Measurements from ENCODE around the gene GJA3. TPM values are rescaled to one million over a fixed set of nuclear protein-coding genes. Genes with fewer than 3 reads are reported as not detected.

GJA3 gene
- under 0.01 TPM in 2 replicates for total RNA-seq

DNA sequence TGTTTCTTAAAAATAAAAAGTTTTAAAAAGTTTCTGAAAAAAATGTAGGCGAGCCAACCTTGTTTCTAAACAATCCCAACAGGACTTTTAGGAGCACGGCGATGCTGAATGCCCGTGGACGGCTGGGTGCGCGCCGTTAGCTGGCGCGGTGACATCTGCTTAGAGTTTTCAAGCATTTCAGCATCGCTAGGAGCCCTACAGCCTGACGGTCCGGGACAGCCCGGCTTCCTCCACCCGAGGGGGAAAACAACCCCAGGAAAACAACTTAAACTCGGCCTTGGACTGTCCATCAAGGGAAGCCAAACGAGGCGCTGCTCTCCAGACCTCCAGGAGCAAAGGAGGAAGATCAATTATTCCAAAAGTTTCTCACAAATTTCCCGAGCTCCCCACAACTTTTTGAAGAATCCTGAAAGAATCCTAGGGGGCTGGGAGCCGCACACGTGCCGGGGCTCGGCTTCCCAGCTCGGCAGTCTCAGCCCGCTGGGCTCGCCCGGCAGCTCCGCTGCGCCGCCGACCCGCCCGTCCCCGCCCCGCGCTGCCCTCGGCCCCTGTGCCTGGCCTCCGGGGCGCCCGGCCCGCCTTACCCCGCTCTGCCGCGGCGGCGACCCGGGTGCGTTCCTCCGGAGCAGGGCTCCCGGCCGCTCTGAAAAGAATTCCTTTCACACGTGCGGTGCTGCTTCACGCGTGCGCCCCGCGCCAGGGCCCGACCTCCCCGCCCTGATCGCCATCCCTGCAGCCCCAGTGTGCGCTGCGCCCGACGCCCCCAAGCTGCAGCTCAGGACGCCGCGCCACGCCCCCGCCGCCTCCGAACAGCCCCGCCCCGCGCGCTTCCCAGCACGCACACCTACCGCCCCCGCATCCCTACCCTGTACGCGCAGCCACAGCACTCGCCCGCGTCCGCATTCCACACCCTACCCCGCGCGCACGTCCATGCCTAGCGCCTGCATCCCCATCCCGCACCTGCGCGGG is at the start of gene GJA3:
Gene GJA3 (minus strand): TSS at position 747 of the 969 bp plus-strand sequence. CDS start 17,764 bp downstream, outside the sequence.
- Histone ChIP-seq H3K79me2 (ENCODE audit: insufficient read depth, low read length) (no peaks in the 10 kb centered on the region), H3K4me2 (ENCODE audit: insufficient read depth, low read length) (peak within 1 kb of the TSS; percentile 76), H3K4me1 (ENCODE audit: insufficient read depth, low read length) (peaks cover 9% of the 10 kb centered on the region), H3K27me3 (ENCODE audit: insufficient read depth, low read length) (peaks cover 67% of the 10 kb centered on the region), H3K36me3 (ENCODE audit: insufficient read depth, low read length) (no peaks in the 10 kb centered on the region), H3K27ac (ENCODE audit: low read depth, low read length) (no peak within 1 kb of the TSS), H4K20me1 (ENCODE audit: insufficient read depth, low read length) (no peaks in the 10 kb centered on the region), H3K4me3 (ENCODE audit: insufficient read depth, low read length) (peak within 1 kb of the TSS; percentile 60), H3K9me3 (ENCODE audit: low read depth, low read length) (no peaks in the 10 kb centered on the region), H2AFZ (ENCODE audit: low read length) (peak within 1 kb of the TSS; percentile 68)
- DNase-seq (ENCODE audit: insufficient read length, low spot score, missing footprints) = no peak
- TF ChIP-seq CTCF (IDR thresholded peaks at IDR 0.05; ENCODE audit: extremely low read depth, low read depth, low read length) = no peak

GRCh38 chr13:20209948-20210347 is 49.1 kb upstream of the GJA3 start:
- no peak overlapping the region for H3K27ac ChIP-seq (ENCODE audit: low read depth, low read length)
- no peaks in the 10 kb centered on the region for H4K20me1 ChIP-seq (ENCODE audit: insufficient read depth, low read length)
- no peak overlapping the region for H3K4me3 ChIP-seq (ENCODE audit: insufficient read depth, low read length)
- no peak for TF ChIP-seq CTCF (IDR thresholded peaks at IDR 0.05; ENCODE audit: extremely low read depth, low read depth, low read length)
- no peaks in the 10 kb centered on the region for H3K9me3 ChIP-seq (ENCODE audit: low read depth, low read length)
- no peak for DNase-seq (ENCODE audit: insufficient read length, low spot score, missing footprints)
- no peak overlapping the region for H3K4me2 ChIP-seq (ENCODE audit: insufficient read depth, low read length)
- no peaks in the 10 kb centered on the region for H3K79me2 ChIP-seq (ENCODE audit: insufficient read depth, low read length)
- H3K4me1 ChIP-seq (ENCODE audit: insufficient read depth, low read length) = no peaks in the 10 kb centered on the region
- H2AFZ ChIP-seq (ENCODE audit: low read length) = no peak overlapping the region
- H3K36me3 ChIP-seq (ENCODE audit: insufficient read depth, low read length) = no peaks in the 10 kb centered on the region
- peaks cover 24% of the 10 kb centered on the region for H3K27me3 ChIP-seq (ENCODE audit: insufficient read depth, low read length)

DNA sequence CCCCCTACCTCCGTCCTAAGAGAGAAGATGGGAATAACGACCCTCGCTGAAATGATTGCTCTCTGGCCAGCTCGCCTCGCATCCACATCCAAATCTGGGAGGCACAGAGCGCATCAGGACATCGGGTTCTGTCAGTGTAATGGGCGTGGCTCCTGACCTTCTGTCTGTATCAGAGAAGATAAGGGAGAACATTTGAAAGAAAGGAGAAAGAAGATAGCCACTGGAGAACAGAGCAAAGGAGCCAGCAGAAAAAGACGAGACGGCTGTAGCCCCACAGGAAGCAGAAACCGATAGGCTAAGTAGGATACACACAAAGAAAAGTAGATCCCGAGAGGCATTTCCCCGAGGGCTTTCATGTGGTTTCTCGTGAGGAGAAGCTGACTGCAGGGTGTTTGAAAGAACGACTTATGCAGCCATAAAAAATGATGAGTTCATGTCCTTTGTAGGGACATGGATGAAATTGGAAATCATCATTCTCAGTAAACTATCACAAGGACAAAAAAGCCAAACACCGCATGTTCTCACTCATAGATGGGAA is 45.9 kb upstream of the GJA3 start:
- Histone ChIP-seq H2AFZ (ENCODE audit: low read length) (no peak overlapping the region), H4K20me1 (ENCODE audit: insufficient read depth, low read length) (no peaks in the 10 kb centered on the region), H3K4me2 (ENCODE audit: insufficient read depth, low read length) (no peak overlapping the region), H3K4me1 (ENCODE audit: insufficient read depth, low read length) (no peaks in the 10 kb centered on the region), H3K27me3 (ENCODE audit: insufficient read depth, low read length) (peaks cover 29% of the 10 kb centered on the region), H3K79me2 (ENCODE audit: insufficient read depth, low read length) (no peaks in the 10 kb centered on the region), H3K36me3 (ENCODE audit: insufficient read depth, low read length) (no peaks in the 10 kb centered on the region), H3K27ac (ENCODE audit: low read depth, low read length) (no peak overlapping the region), H3K9me3 (ENCODE audit: low read depth, low read length) (no peaks in the 10 kb centered on the region), H3K4me3 (ENCODE audit: insufficient read depth, low read length) (no peak overlapping the region)
- no peak for TF ChIP-seq CTCF (IDR thresholded peaks at IDR 0.05; ENCODE audit: extremely low read depth, low read depth, low read length)
- no peak for DNase-seq (ENCODE audit: insufficient read length, low spot score, missing footprints)
